H9 (cell line): ENCODE measurements around the gene OVOL1. TPM values are rescaled to one million over a fixed set of nuclear protein-coding genes. Genes with fewer than 3 reads are reported as not detected.

Experiments used
- DNase-seq: peaks from one replicate; pipeline ENCODE4 v3.0.0-alpha.2; 2017
- H2AFZ ChIP-seq: one replicate; pipeline ENCODE4 v1.6.1; 2013; ENCODE audit warnings: mild to moderate bottlenecking, low read length, control low read depth, moderate library complexity
- H2AK5ac ChIP-seq: 2 replicates; pipeline ENCODE4 v1.6.1; 2013; ENCODE audit warnings: low read length, control low read depth, mixed read lengths; ENCODE audit not compliant: insufficient read length
- H2BK120ac ChIP-seq: one replicate; pipeline ENCODE4 v1.6.1; 2013; ENCODE audit warnings: low read depth, mild to moderate bottlenecking, low read length, control low read depth, inconsistent platforms; ENCODE audit not compliant: poor library complexity, severe bottlenecking
- H2BK12ac ChIP-seq: 2 replicates; pipeline ENCODE4 v1.6.1; 2013; ENCODE audit warnings: low read length, control low read depth, mixed read lengths, low read depth; ENCODE audit not compliant: insufficient read length
- H2BK15ac ChIP-seq: 2 replicates; pipeline ENCODE4 v1.6.1; 2013; ENCODE audit warnings: low read depth, low read length, control low read depth
- H2BK20ac ChIP-seq: one replicate; pipeline ENCODE4 v1.6.1; 2013; ENCODE audit warnings: low read depth, mild to moderate bottlenecking, low read length, control low read depth, inconsistent platforms; ENCODE audit not compliant: poor library complexity, severe bottlenecking
- H2BK5ac ChIP-seq: 2 replicates; pipeline ENCODE4 v1.6.1; 2013; ENCODE audit warnings: low read length, control low read depth, mixed read lengths; ENCODE audit not compliant: insufficient read length
- H3K14ac ChIP-seq: 2 replicates; pipeline ENCODE4 v1.6.1; 2013; ENCODE audit warnings: low read length, control low read depth; ENCODE audit not compliant: insufficient read depth
- H3K18ac ChIP-seq: 2 replicates; pipeline ENCODE4 v1.6.1; 2013; ENCODE audit warnings: low read depth, mild to moderate bottlenecking, mixed read lengths, low read length, control low read depth; ENCODE audit not compliant: insufficient read length
- H3K23ac ChIP-seq: 2 replicates; pipeline ENCODE4 v1.6.1; 2013; ENCODE audit warnings: low read length, control low read depth, mixed read lengths, low read depth; ENCODE audit not compliant: insufficient read length
- H3K23me2 ChIP-seq: 2 replicates; pipeline ENCODE4 v1.6.1; 2013; ENCODE audit warnings: low read depth, mild to moderate bottlenecking, mixed read lengths, low read length, control low read depth; ENCODE audit not compliant: insufficient read length, poor library complexity, severe bottlenecking
- H3K27ac ChIP-seq: 2 replicates; pipeline ENCODE4 v1.5.1; 2013; ENCODE audit warnings: low read length, control low read depth, mixed read lengths, low read depth; ENCODE audit not compliant: insufficient read length
- H3K27me3 ChIP-seq: 2 replicates; pipeline ENCODE4 v1.6.1; 2013; ENCODE audit warnings: low read length, control low read depth, inconsistent platforms; ENCODE audit not compliant: insufficient read depth
- H3K4ac ChIP-seq: 2 replicates; pipeline ENCODE4 v1.6.1; 2013; ENCODE audit warnings: low read depth, mild to moderate bottlenecking, control low read depth, inconsistent platforms, low read length, moderate library complexity
- H3K4me1 ChIP-seq: 2 replicates; pipeline ENCODE4 v1.6.1; 2013; ENCODE audit warnings: low read length, control low read depth, inconsistent platforms; ENCODE audit not compliant: insufficient read depth
- H3K4me2 ChIP-seq: 2 replicates; pipeline ENCODE4 v1.6.1; 2013; ENCODE audit warnings: low read length, control low read depth, mixed read lengths; ENCODE audit not compliant: insufficient read length, insufficient read depth
- H3K56ac ChIP-seq: 2 replicates; pipeline ENCODE4 v1.6.1; 2013; ENCODE audit warnings: low read depth, mild to moderate bottlenecking, mixed read lengths, low read length, control low read depth; ENCODE audit not compliant: insufficient read length
- H3K79me1 ChIP-seq: 2 replicates; pipeline ENCODE4 v1.6.1; 2013; ENCODE audit warnings: low read depth, mild to moderate bottlenecking, moderate library complexity, low read length, control low read depth, inconsistent platforms; ENCODE audit not compliant: insufficient read depth, poor library complexity, severe bottlenecking
- H3K79me2 ChIP-seq: 2 replicates; pipeline ENCODE4 v1.6.1; 2013; ENCODE audit warnings: low read length, control low read depth, inconsistent platforms; ENCODE audit not compliant: insufficient read depth
- H3K9ac ChIP-seq: 2 replicates; pipeline ENCODE4 v1.6.1; 2013; ENCODE audit warnings: low read length, control low read depth, mixed read lengths; ENCODE audit not compliant: insufficient read length; ENCODE audit errors: extremely low read depth
- H3K9me3 ChIP-seq: one replicate; pipeline ENCODE4 v1.6.1; 2013; ENCODE audit warnings: low read depth, low read length, inconsistent platforms; ENCODE audit not compliant: control insufficient read depth
- H3T11ph ChIP-seq: one replicate; pipeline ENCODE4 v1.6.1; 2013; ENCODE audit warnings: mild to moderate bottlenecking, low read length, control low read depth, inconsistent platforms
- H4K20me1 ChIP-seq: one replicate; pipeline ENCODE4 v1.6.1; 2013; ENCODE audit not compliant: control insufficient read depth, insufficient read length, insufficient read depth
- H4K5ac ChIP-seq: 2 replicates; pipeline ENCODE4 v1.6.1; 2013; ENCODE audit warnings: low read depth, mild to moderate bottlenecking, mixed read lengths, low read length, control low read depth; ENCODE audit not compliant: insufficient read length
- H4K8ac ChIP-seq: replicated peaks from 2 replicates; pipeline ENCODE4 v1.6.1; 2013; ENCODE audit warnings: low read length, control low read depth, mixed read lengths, low read depth; ENCODE audit not compliant: insufficient read length
- H4K91ac ChIP-seq: 2 replicates; pipeline ENCODE4 v1.6.1; 2013; ENCODE audit warnings: low read depth, mild to moderate bottlenecking, moderate library complexity, mixed read lengths, low read length, control low read depth; ENCODE audit not compliant: insufficient read length
- H3K27ac Mint-ChIP-seq, 3 experiments: 2 replicates in 2 of 3; 3 replicates in 1 of 3; pipeline ENCODE4 v1.8.0; 2020 to 2021; ENCODE audit warnings: mixed read lengths in 3 of 3, mild to moderate bottlenecking in 1 of 3, moderate library complexity in 1 of 3
- H3K27me3 Mint-ChIP-seq: 2 replicates; pipeline ENCODE4 v1.8.0; 2021; ENCODE audit warnings: low read depth, mild to moderate bottlenecking, moderate library complexity, mixed read lengths
- H3K36me3 Mint-ChIP-seq, 3 experiments: 2 replicates in 2 of 3; 3 replicates in 1 of 3; pipeline ENCODE4 v1.8.0; 2020 to 2021; ENCODE audit warnings: low read depth in 3 of 3, mixed read lengths in 3 of 3; ENCODE audit not compliant: insufficient read depth in 1 of 3
- H3K4me1 Mint-ChIP-seq, 2 experiments: 2 replicates each; pipeline ENCODE4 v1.8.0; 2020; ENCODE audit warnings: mixed read lengths in 2 of 2
- H3K4me3 Mint-ChIP-seq, 2 experiments: 2 replicates in 1 of 2; 3 replicates in 1 of 2; pipeline ENCODE4 v1.8.0; 2020 to 2021; ENCODE audit warnings: mild to moderate bottlenecking in 2 of 2, mixed read lengths in 2 of 2, moderate library complexity in 1 of 2
- H3K9me3 Mint-ChIP-seq, 2 experiments: 2 replicates in 1 of 2; 3 replicates in 1 of 2; pipeline ENCODE4 v1.8.0; 2020; ENCODE audit warnings: mild to moderate bottlenecking in 2 of 2, mixed read lengths in 2 of 2, moderate library complexity in 1 of 2
- WGBS: extraction: QIAGEN DNeasy Blood & Tissue Kit; methylation state at CpG from one replicate; pipeline ENCODE4 v1.1.7; 2013; ENCODE audit warnings: missing lambda C conversion rate, low lambda C conversion rate, mixed read lengths; ENCODE audit not compliant: insufficient read length; ENCODE audit errors: extremely low coverage; 5-methylcytosine and 5-hydroxymethylcytosine counted together
- total RNA-seq: library from RNA; stranded (reverse); gene quantifications from 2 replicates; pipeline ENCODE4 v1.2.1, GENCODE V29; 2021
- TF ChIP-seq, protein P1 (sequence below): fragments of 200-600 bp; sonication (generic); conservative IDR thresholded peaks from 3 replicates; pipeline ENCODE4 v1.8.0; 2021; ENCODE audit warnings: antibody characterized with exemption, mild to moderate bottlenecking

The OVOL1 gene
- total RNA-seq, 1 experiment from 2014 or later = 5.1 TPM

DNA sequence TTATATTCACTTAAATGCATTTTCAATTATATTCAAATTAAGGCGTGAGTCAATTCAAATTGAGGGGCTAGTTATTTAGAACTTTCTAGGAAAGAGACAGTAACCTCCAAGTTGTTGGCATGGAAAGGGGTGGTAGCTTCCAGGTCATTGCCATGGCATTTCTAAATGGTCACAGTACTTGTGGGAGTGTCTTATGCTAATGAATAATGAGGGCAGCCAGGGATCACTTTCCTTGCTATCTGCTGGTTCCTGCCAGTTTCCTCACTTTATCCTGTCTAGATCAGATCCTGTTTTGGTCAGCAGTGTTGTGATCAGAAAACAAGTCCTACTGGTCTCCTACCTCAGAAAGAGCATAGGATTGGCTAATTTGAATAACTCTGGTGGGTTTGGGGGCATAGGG lies 44.5 kb upstream of the OVOL1 start:
- Histone ChIP-seq H4K8ac (no peak overlapping the region), H2AK5ac (no peak overlapping the region), H2BK12ac (no peak overlapping the region), H3K4me1 (no peaks in the 10 kb centered on the region), H3K14ac (no peak overlapping the region), H2BK15ac (no peak overlapping the region), H3K18ac (no peak overlapping the region), H2BK5ac (no peak overlapping the region), H3K56ac (no peak overlapping the region), H3K79me1 (no peaks in the 10 kb centered on the region), H2AFZ (no peak overlapping the region), H3K27me3 (no peaks in the 10 kb centered on the region), H3T11ph (no peak overlapping the region), H2BK20ac (no peak overlapping the region), H2BK120ac (no peak overlapping the region), H3K9ac (no peak overlapping the region), H3K27ac (no peak overlapping the region), H3K4ac (no peak overlapping the region), H3K79me2 (no peaks in the 10 kb centered on the region), H3K9me3 (no peaks in the 10 kb centered on the region), H4K5ac (no peak overlapping the region), H4K91ac (no peak overlapping the region), H4K20me1 (no peaks in the 10 kb centered on the region), H3K23ac (no peak overlapping the region), H3K23me2 (no peaks in the 10 kb centered on the region), H3K4me2 (no peak overlapping the region)
- H3K4me3 Mint-ChIP-seq = no peak overlapping the region
- WGBS = no CpG with 5 or more reads among the region's 1 CpG
- no peak overlapping the region for H3K27ac Mint-ChIP-seq
- TF ChIP-seq, protein P1, sequence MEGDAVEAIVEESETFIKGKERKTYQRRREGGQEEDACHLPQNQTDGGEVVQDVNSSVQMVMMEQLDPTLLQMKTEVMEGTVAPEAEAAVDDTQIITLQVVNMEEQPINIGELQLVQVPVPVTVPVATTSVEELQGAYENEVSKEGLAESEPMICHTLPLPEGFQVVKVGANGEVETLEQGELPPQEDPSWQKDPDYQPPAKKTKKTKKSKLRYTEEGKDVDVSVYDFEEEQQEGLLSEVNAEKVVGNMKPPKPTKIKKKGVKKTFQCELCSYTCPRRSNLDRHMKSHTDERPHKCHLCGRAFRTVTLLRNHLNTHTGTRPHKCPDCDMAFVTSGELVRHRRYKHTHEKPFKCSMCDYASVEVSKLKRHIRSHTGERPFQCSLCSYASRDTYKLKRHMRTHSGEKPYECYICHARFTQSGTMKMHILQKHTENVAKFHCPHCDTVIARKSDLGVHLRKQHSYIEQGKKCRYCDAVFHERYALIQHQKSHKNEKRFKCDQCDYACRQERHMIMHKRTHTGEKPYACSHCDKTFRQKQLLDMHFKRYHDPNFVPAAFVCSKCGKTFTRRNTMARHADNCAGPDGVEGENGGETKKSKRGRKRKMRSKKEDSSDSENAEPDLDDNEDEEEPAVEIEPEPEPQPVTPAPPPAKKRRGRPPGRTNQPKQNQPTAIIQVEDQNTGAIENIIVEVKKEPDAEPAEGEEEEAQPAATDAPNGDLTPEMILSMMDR = no peak
- H3K9me3 Mint-ChIP-seq = peaks cover 15 to 23% of the 10 kb centered on the region in 2 experiments; a peak in 4 of 5 replicates
- peaks cover 43% of the 10 kb centered on the region for H3K27me3 Mint-ChIP-seq
- DNase-seq = no peak
- H3K36me3 Mint-ChIP-seq = no peaks in the 10 kb centered on the region
- H3K4me1 Mint-ChIP-seq = no peaks in the 10 kb centered on the region
